Panc1 (cell line): ENCODE data around the gene DELE1.

ENCODE experiments used
- POLR2AphosphoS5 ChIP-seq: IDR thresholded peaks from 2 replicates; pipeline ENCODE4 v1.6.1; 2012; ENCODE audit warnings: mild to moderate bottlenecking, low read depth, low read length, moderate library complexity
- SIN3A ChIP-seq: IDR thresholded peaks from 2 replicates; pipeline ENCODE4 v1.6.1; 2012; ENCODE audit warnings: low read depth, mild to moderate bottlenecking, low read length, moderate library complexity, borderline replicate concordance; ENCODE audit not compliant: insufficient read depth
- TCF7L2 ChIP-seq: IDR thresholded peaks from 2 replicates; pipeline ENCODE4 v1.6.1; 2011; ENCODE audit warnings: mild to moderate bottlenecking, low read depth, low read length, inconsistent platforms
- TF ChIP-seq, protein P1 (sequence below): fragments of 450-650 bp; IDR thresholded peaks from 2 replicates; pipeline ENCODE4 v1.5.1; 2017; ENCODE audit warnings: mild to moderate bottlenecking

DNA sequence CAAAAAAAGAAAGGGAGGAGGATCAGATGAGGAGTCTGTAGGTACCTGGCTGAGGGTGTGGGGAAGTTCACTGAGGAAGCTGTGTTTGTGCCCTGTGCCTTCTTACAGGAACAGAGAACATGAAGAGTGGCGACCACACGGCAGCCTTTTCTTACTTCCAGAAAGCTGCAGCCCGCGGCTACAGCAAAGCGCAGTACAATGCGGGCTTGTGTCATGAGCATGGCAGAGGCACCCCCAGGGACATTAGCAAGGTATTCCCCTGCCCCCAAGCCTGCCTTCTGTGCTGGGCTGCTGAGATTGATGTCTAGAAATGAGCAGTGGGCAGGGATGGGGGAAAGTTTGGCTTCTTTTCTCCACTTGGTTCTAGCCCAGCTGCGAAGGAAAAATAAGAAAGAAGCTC is 9.5 kb downstream of the DELE1 start:
- TF ChIP-seq, protein P1, sequence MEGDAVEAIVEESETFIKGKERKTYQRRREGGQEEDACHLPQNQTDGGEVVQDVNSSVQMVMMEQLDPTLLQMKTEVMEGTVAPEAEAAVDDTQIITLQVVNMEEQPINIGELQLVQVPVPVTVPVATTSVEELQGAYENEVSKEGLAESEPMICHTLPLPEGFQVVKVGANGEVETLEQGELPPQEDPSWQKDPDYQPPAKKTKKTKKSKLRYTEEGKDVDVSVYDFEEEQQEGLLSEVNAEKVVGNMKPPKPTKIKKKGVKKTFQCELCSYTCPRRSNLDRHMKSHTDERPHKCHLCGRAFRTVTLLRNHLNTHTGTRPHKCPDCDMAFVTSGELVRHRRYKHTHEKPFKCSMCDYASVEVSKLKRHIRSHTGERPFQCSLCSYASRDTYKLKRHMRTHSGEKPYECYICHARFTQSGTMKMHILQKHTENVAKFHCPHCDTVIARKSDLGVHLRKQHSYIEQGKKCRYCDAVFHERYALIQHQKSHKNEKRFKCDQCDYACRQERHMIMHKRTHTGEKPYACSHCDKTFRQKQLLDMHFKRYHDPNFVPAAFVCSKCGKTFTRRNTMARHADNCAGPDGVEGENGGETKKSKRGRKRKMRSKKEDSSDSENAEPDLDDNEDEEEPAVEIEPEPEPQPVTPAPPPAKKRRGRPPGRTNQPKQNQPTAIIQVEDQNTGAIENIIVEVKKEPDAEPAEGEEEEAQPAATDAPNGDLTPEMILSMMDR, result no peak
- no peak for TF ChIP-seq POLR2AphosphoS5
- no peak for TF ChIP-seq SIN3A
- no peak for TF ChIP-seq TCF7L2
